HG02938 (cell line): ENCODE results near the gene CLEC18B.
"Not testable (repeated sequence)": the region's sequence is repeated elsewhere in the genome, so short reads cannot be mapped to it uniquely, and the experiment has no call there.

Source experiments
- ATAC-seq: cut with Tn5 transposase; IDR thresholded peaks from one replicate; pipeline ENCODE4 v1.9.1; 2021; ENCODE audit warnings: mild to moderate bottlenecking, moderate library complexity; ENCODE audit not compliant: unreplicated experiment

Gene CLEC18B

GRCh38 chr16:74361646-74362610 is 59.4 kb downstream of the CLEC18B start:
- not testable (repeated sequence) for ATAC-seq
